Measurements from ENCODE around the gene GRK1. TPM values are rescaled to one million over a fixed set of nuclear protein-coding genes. Genes with fewer than 3 reads are reported as not detected.
A peak's percentile ranks its signal among the peaks of the same experiment; 100 is the strongest.

Gene GRK1
- total and polyA plus RNA-seq, 2 of the 8 experiments (the other 6 are each of a cell fraction or from before 2014, with no cell fraction given): 0.12 TPM; not detected in 1

GRCh38 chr13:113783200-113783881 lies 116.3 kb downstream of the GRK1 start:
- Histone ChIP-seq H3K27ac (ENCODE audit: low read depth, low read length) (no peak overlapping the region), H3K56ac (replicated peaks; ENCODE audit: insufficient read length, low read depth, low read length) (no peak overlapping the region), H3K18ac (ENCODE audit: extremely low read depth, low read length) (no peak overlapping the region), H4K5ac (ENCODE audit: insufficient read length, low read depth, low read length) (no peak overlapping the region), H3K27me3 (replicated peaks in 1 of 4; ENCODE audit: control insufficient read depth in 3 of 4, extremely low read depth in 1 of 4, insufficient read depth in 3 of 4, low read length in 3 of 4) (no peaks in the 10 kb centered on the region), H3K79me2 (ENCODE audit: control insufficient read depth in 1 of 2, insufficient read depth in 2 of 2, low read length in 2 of 2) (peaks cover 0 to 3% of the 10 kb centered on the region in 2 experiments; a peak in 1 of 4 replicates), H2BK20ac (ENCODE audit: low read length) (no peak overlapping the region), H3K4ac (replicated peaks; ENCODE audit: insufficient read length, low read depth, low read length) (no peak overlapping the region), H3K23me2 (ENCODE audit: low read depth, low read length) (peaks cover 6% of the 10 kb centered on the region; the same call in 1 of the 2 replicates), H2BK120ac (replicated peaks; ENCODE audit: low read depth, low read length) (no peak overlapping the region), H3K9ac (replicated peaks in 1 of 4; ENCODE audit: extremely low read depth in 1 of 4, low read depth in 3 of 4, low read length in 3 of 4) (no peak overlapping the region), H3K23ac (ENCODE audit: insufficient read length) (no peak overlapping the region), H2BK12ac (ENCODE audit: low read depth, low read length) (no peak overlapping the region), H2BK15ac (ENCODE audit: low read length) (peak overlapping the region; percentile 16; the same call in 1 of the 2 replicates), H2BK5ac (ENCODE audit: low read depth, low read length) (no peak overlapping the region), H3K79me1 (ENCODE audit: low read depth, low read length) (no peaks in the 10 kb centered on the region), H4K20me1 (replicated peaks in 1 of 2; ENCODE audit: control insufficient read depth in 1 of 2, insufficient read depth in 2 of 2, low read length in 2 of 2) (peaks cover 0 to 3% of the 10 kb centered on the region in 2 experiments), H3K9me3 (ENCODE audit: insufficient read depth in 2 of 2, low read depth in 1 of 2, low read length in 1 of 2) (peaks cover 3 to 7% of the 10 kb centered on the region in 2 experiments; a peak in 3 of 4 replicates), H4K91ac (replicated peaks; ENCODE audit: insufficient read length, low read length) (no peak overlapping the region), H3K4me3 (ENCODE audit: extremely low read depth in 1 of 4, insufficient read depth in 2 of 4, low read depth in 3 of 4, low read length in 4 of 4) (no peak overlapping the region), H2AK5ac (ENCODE audit: low read depth, low read length) (no peak overlapping the region), H3K4me2 (ENCODE audit: insufficient read depth in 1 of 2, low read depth in 2 of 2, low read length in 2 of 2) (no peak overlapping the region), H3K14ac (ENCODE audit: insufficient read length) (no peak overlapping the region), H4K8ac (ENCODE audit: extremely low read depth, insufficient read depth, low read length) (no peak overlapping the region), H2AFZ (ENCODE audit: low read length) (no peak overlapping the region), H3K4me1 (replicated peaks in 1 of 4; ENCODE audit: control insufficient read depth in 3 of 4, insufficient read depth in 4 of 4, low read length in 3 of 4) (peaks cover 0 to 5% (median 1%) of the 10 kb centered on the region in 4 experiments; a peak in 2 of 7 replicates), H3K36me3 (ENCODE audit: control insufficient read depth in 2 of 4, insufficient read depth in 4 of 4, low read length in 3 of 4) (peaks cover 0 to 5% (median 0%) of the 10 kb centered on the region in 4 experiments; a peak in 1 of 8 replicates)
- DNase-seq (ENCODE audit: low read depth in 1 of 2, low spot score in 2 of 2): no peak
- FAIRE-seq: no peak
- POLR2A ChIA-PET (ENCODE audit: partially characterized antibody): no interaction called here
- CTCF ChIA-PET (ENCODE audit: partially characterized antibody): no interaction called here
- 84% methylated on average over 12 of the region's 12 CpGs; no CpG with 5 or more reads in 1 of the 2 experiments for WGBS, 2 experiments (ENCODE audit: extremely low coverage in 1 of 2, insufficient coverage in 1 of 2, insufficient read length in 1 of 2, insufficient replicate concordance in 2 of 2, low coverage in 1 of 2, low lambda C conversion rate in 2 of 2, missing lambda C conversion rate in 1 of 2)
- no peak for TF ChIP-seq E2F6 (IDR thresholded peaks at IDR 0.05)
- no peak for TF ChIP-seq EZH2 (IDR thresholded peaks at IDR 0.05; ENCODE audit: low read depth, low read length, severe bottlenecking)
- no peak for TF ChIP-seq ATF2 (IDR thresholded peaks at IDR 0.05; ENCODE audit: low read length)
- no peak for TF ChIP-seq SUZ12 (IDR thresholded peaks at IDR 0.05; ENCODE audit: low read length)
- no peak for TF ChIP-seq BCL11A (IDR thresholded peaks at IDR 0.05; ENCODE audit: low read depth in 2 of 2, low read length in 2 of 2)
- TF ChIP-seq NRF1 (IDR thresholded peaks at IDR 0.05; ENCODE audit: low read depth, low read length): no peak
- TF ChIP-seq RAD21 (IDR thresholded peaks at IDR 0.05 in 1 of 2, conservative IDR thresholded peaks at IDR 0.05 in 1 of 2; ENCODE audit: low read depth in 2 of 2, low read length in 2 of 2): no peak
- TF ChIP-seq BRCA1 (IDR thresholded peaks at IDR 0.05; ENCODE audit: low read depth, low read length): no peak
- no peak for TF ChIP-seq JUN (IDR thresholded peaks at IDR 0.05; ENCODE audit: low read depth, low read length)
- TF ChIP-seq CBX5 (IDR thresholded peaks at IDR 0.05; ENCODE audit: low read depth, low read length): no peak
